IMR-90 (cell line): ENCODE measurements around the gene RAB26. TPM values are rescaled to one million over a fixed set of nuclear protein-coding genes. Genes with fewer than 3 reads are reported as not detected.
"Not testable (repeated sequence)": the region's sequence is repeated elsewhere in the genome, so short reads cannot be mapped to it uniquely, and the experiment has no call there.

Experiments
- ATAC-seq: fragments of 200-7000 bp; cut with Tn5 transposase; 2 replicates; pipeline ENCODE4 v1.9.1; 2020; ENCODE audit warnings: low read depth, mild to moderate bottlenecking, moderate library complexity
- BruUV-seq: library from RNA; stranded (reverse); fragments of 400-500 nt; replicated peaks from 2 replicates; lab custom pipeline; 2021; lab: Mats Ljungman, UMichigan
- CTCF ChIA-PET: fragments of 300-600 bp; formaldehyde crosslinking; extraction: SDS; loops from one replicate; lab custom pipeline; 2021; ENCODE audit warnings: antibody characterized with exemption; lab: Yijun Ruan, JAX
- POLR2A ChIA-PET: fragments of 300-600 bp; sonication (Branson Sonifier 250); formaldehyde crosslinking; loops from one replicate; lab custom pipeline; 2022; ENCODE audit warnings: antibody characterized with exemption; ENCODE audit not compliant: unreplicated experiment; lab: Charles Lee
- DNase-seq: peaks from one replicate; pipeline ENCODE4 v3.0.0; 2013
- H2AFZ ChIP-seq: replicated peaks from 2 replicates; pipeline ENCODE3; 2013; ENCODE audit warnings: low read length, mild to moderate bottlenecking; ENCODE audit not compliant: poor library complexity
- H2AK5ac ChIP-seq: 2 replicates; pipeline ENCODE4 v1.6.1; 2013; ENCODE audit warnings: low read depth, low read length, inconsistent platforms
- H2AK9ac ChIP-seq: replicated peaks from 2 replicates; pipeline ENCODE3; 2013; ENCODE audit warnings: mild to moderate bottlenecking, low read depth, low read length, moderate library complexity; ENCODE audit not compliant: poor library complexity
- H2BK120ac ChIP-seq: 2 replicates; pipeline ENCODE4 v1.6.1; 2013; ENCODE audit warnings: low read depth, low read length, inconsistent platforms
- H2BK15ac ChIP-seq: 3 replicates; pipeline ENCODE4 v1.6.1; 2013; ENCODE audit warnings: low read depth, low read length, inconsistent platforms
- H2BK20ac ChIP-seq: 2 replicates; pipeline ENCODE4 v1.6.1; 2013; ENCODE audit warnings: low read depth, mild to moderate bottlenecking, inconsistent platforms, low read length, moderate library complexity
- H2BK5ac ChIP-seq: 2 replicates; pipeline ENCODE4 v1.6.1; 2013; ENCODE audit warnings: mild to moderate bottlenecking, low read depth, low read length, inconsistent platforms; ENCODE audit not compliant: poor library complexity, severe bottlenecking
- H3K14ac ChIP-seq: replicated peaks from 2 replicates; pipeline ENCODE4 v1.6.1; 2013; ENCODE audit warnings: low read depth, low read length, inconsistent platforms
- H3K18ac ChIP-seq: 2 replicates; pipeline ENCODE4 v1.6.1; 2013; ENCODE audit warnings: low read depth, low read length, control low read depth
- H3K23ac ChIP-seq: 2 replicates; pipeline ENCODE4 v1.6.1; 2013; ENCODE audit warnings: low read depth, low read length, inconsistent platforms
- H3K27ac ChIP-seq: 2 replicates; pipeline ENCODE4 v1.5.1; 2013; ENCODE audit warnings: mild to moderate bottlenecking, control low read depth, low read length; ENCODE audit not compliant: insufficient read depth
- H3K27me3 ChIP-seq: 2 replicates; pipeline ENCODE4 v1.6.1; 2013; ENCODE audit warnings: low read length; ENCODE audit not compliant: control insufficient read depth, insufficient read depth
- H3K36me3 ChIP-seq: 2 replicates; pipeline ENCODE4 v1.6.1; 2013; ENCODE audit warnings: low read length, mixed read lengths; ENCODE audit not compliant: control insufficient read depth, insufficient read depth
- H3K4ac ChIP-seq: 2 replicates; pipeline ENCODE4 v1.6.1; 2013; ENCODE audit warnings: low read depth, low read length, inconsistent platforms
- H3K4me1 ChIP-seq: 2 replicates; pipeline ENCODE4 v1.6.1; 2013; ENCODE audit warnings: low read length, mixed read lengths; ENCODE audit not compliant: control insufficient read depth, insufficient read depth
- H3K4me2 ChIP-seq: 2 replicates; pipeline ENCODE4 v1.6.1; 2013; ENCODE audit warnings: low read depth, mild to moderate bottlenecking, control low read depth, low read length, moderate library complexity
- H3K4me3 ChIP-seq: 2 replicates; pipeline ENCODE4 v1.5.1; 2013; ENCODE audit warnings: low read depth, mild to moderate bottlenecking, control low read depth, low read length, moderate library complexity; ENCODE audit not compliant: insufficient read depth
- H3K56ac ChIP-seq: 2 replicates; pipeline ENCODE4 v1.6.1; 2013; ENCODE audit warnings: low read length, inconsistent platforms; ENCODE audit not compliant: insufficient read depth; ENCODE audit errors: extremely low read depth
- H3K79me1 ChIP-seq, 2 experiments: 2 replicates each; pipeline ENCODE4 v1.6.1; 2013; ENCODE audit warnings: low read length in 2 of 2, inconsistent platforms in 1 of 2, low read depth in 1 of 2
- H3K9ac ChIP-seq: 2 replicates; pipeline ENCODE4 v1.6.1; 2013; ENCODE audit warnings: low read depth, low read length, control low read depth
- H3K9me1 ChIP-seq: 2 replicates; pipeline ENCODE4 v1.6.1; 2013; ENCODE audit warnings: low read length, inconsistent platforms; ENCODE audit not compliant: insufficient read depth
- H3K9me3 ChIP-seq: 2 replicates; pipeline ENCODE4 v1.6.1; 2013; ENCODE audit warnings: low read length; ENCODE audit not compliant: control insufficient read depth, insufficient read depth
- H4K20me1 ChIP-seq: 2 replicates; pipeline ENCODE4 v1.6.1; 2013; ENCODE audit warnings: low read length, inconsistent platforms; ENCODE audit not compliant: insufficient read depth
- H4K5ac ChIP-seq: 2 replicates; pipeline ENCODE4 v1.6.1; 2013; ENCODE audit warnings: mild to moderate bottlenecking, low read depth, low read length, control low read depth
- H4K8ac ChIP-seq, 2 experiments: 2 replicates each; pipeline ENCODE4 v1.6.1; 2013; ENCODE audit warnings: low read depth in 2 of 2, low read length in 2 of 2, control low read depth in 1 of 2, inconsistent platforms in 1 of 2
- H4K91ac ChIP-seq: 2 replicates; pipeline ENCODE4 v1.6.1; 2013; ENCODE audit warnings: low read depth, low read length, inconsistent platforms; ENCODE audit not compliant: insufficient read depth
- FOS ChIP-seq: fragments of 150-350 bp; IDR thresholded peaks from 2 replicates; pipeline ENCODE4 v1.6.1; 2016; ENCODE audit warnings: low read depth, low read length
- WGBS, 2 experiments: methylation state at CpG; one replicate each; pipeline versions ENCODE4 v1.1.5 to v1.1.7; 2013; ENCODE audit warnings: missing lambda C conversion rate in 2 of 2; ENCODE audit not compliant: insufficient read length in 1 of 2; ENCODE audit errors: extremely low coverage in 2 of 2; 5-methylcytosine and 5-hydroxymethylcytosine counted together
- dilution Hi-C: fragments of 300-500 bp; cut with HindIII; formaldehyde crosslinking; loops from one replicate; pipeline ENCODE4 v1.14.3; 2018; ENCODE audit warnings: low sequenced_read_pairs; ENCODE audit not compliant: unreplicated experiment
- in situ Hi-C: fragments of 300-500 bp; cut with MboI; formaldehyde crosslinking; loops from 3 replicates; pipeline ENCODE4 v1.14.3; 2019; ENCODE audit warnings: low sequenced_read_pairs, inconsistent platforms, mixed read lengths
- intact Hi-C: fragments of 100-400 bp; cut with micrococcal nuclease; formaldehyde crosslinking; loops from 2 replicates; pipeline ENCODE4 v1.10.0; 2022
- polyA plus RNA-seq, 3 experiments: library from polyadenylated mRNA; depleted of rRNA; stranded (reverse); fragments of >200 nt; gene quantifications; 2 replicates each; pipeline ENCODE4 v1.2.3, GENCODE V29; 2012; ENCODE audit warnings: low replicate concordance in 1 of 3
- total RNA-seq: library from RNA; depleted of rRNA; stranded (reverse); fragments of >200 nt; gene quantifications from 2 replicates; pipeline ENCODE4 v1.2.3, GENCODE V29; 2012

Gene RAB26
- total and polyA plus RNA-seq, 2 of the 4 experiments (the other 2 are of a cell fraction): 1.1 to 4.5 TPM

- CTCF ChIA-PET, intact Hi-C loops, H3K27me3 ChIP-seq, H4K20me1 ChIP-seq, H2AK9ac ChIP-seq, POLR2A ChIA-PET, H3K23ac ChIP-seq, BruUV-seq, dilution Hi-C loops, H3K9ac ChIP-seq, H3K4me1 ChIP-seq, H3K9me3 ChIP-seq, H3K4me3 ChIP-seq, in situ Hi-C loops, H3K79me1 ChIP-seq, H3K56ac ChIP-seq, H3K9me1 ChIP-seq, H2AFZ ChIP-seq, H2BK15ac ChIP-seq, H3K4me2 ChIP-seq: not testable (repeated sequence)
- H3K18ac ChIP-seq: peak overlapping the region; percentile 14; the same call in 1 of the 2 replicates
- H2AK5ac ChIP-seq: peak overlapping the region; percentile 73
- no CpG with 5 or more reads among the region's 17 CpGs for WGBS, 2 experiments
- peak overlapping the region; percentile 22 for H2BK5ac ChIP-seq
- peak overlapping the region; percentile 32 for H4K91ac ChIP-seq
- H4K5ac ChIP-seq: peak overlapping the region; percentile 49; the same call in 1 of the 2 replicates
- 0 out of 2 replicates have a peak overlapping the region, but pooled peaks have one; percentile 69 for H3K14ac ChIP-seq
- peak overlapping the region; percentile 46; the same call in 1 of the 2 replicates for H3K4ac ChIP-seq
- peak overlapping the region; percentile 72; the same call in 1 of the 2 replicates for H2BK120ac ChIP-seq
- peak overlapping the region; percentile 72 for H3K27ac ChIP-seq
- peaks cover 52% of the 10 kb centered on the region for H3K36me3 ChIP-seq
- ATAC-seq: peak; percentile 67
- DNase-seq: peak; percentile 87
- H2BK20ac ChIP-seq: peak overlapping the region; percentile 69; the same call in 1 of the 2 replicates
- TF ChIP-seq FOS: peak; percentile 54; the same call in 1 of the 2 replicates
- peak overlapping the region in 1 of 2 experiments; percentile 67; a peak in 1 of 4 replicates for H4K8ac ChIP-seq
These were observed 41.2 kb upstream of the RAB26 start for GRCh38 chr16:2107121-2107790.

GRCh38 chr16:2107791-2108125 lies 40.7 kb upstream of the RAB26 start:
- H3K9me3 ChIP-seq, dilution Hi-C loops, H3K9ac ChIP-seq: not testable (repeated sequence)

More at GRCh38 chr16:2107791-2108125, 40.7 kb upstream of the RAB26 start:
- ATAC-seq, H4K20me1 ChIP-seq, H2BK15ac ChIP-seq, H2BK20ac ChIP-seq, H3K27me3 ChIP-seq, H3K4me1 ChIP-seq, POLR2A ChIA-PET, H3K56ac ChIP-seq, in situ Hi-C loops, H2AFZ ChIP-seq, DNase-seq, H3K23ac ChIP-seq, CTCF ChIA-PET, H3K18ac ChIP-seq, H3K14ac ChIP-seq, H4K5ac ChIP-seq, BruUV-seq, H3K9me1 ChIP-seq, H3K4me2 ChIP-seq, H2AK9ac ChIP-seq, intact Hi-C loops, H3K79me1 ChIP-seq, H3K4me3 ChIP-seq: not testable (repeated sequence)
- Histone ChIP-seq H4K8ac (peak overlapping the region in 1 of 2 experiments; percentile 67; a peak in 1 of 4 replicates), H3K27ac (peak overlapping the region; percentile 72), H2BK5ac (peak overlapping the region; percentile 22), H2BK120ac (peak overlapping the region; percentile 72; the same call in 1 of the 2 replicates), H3K36me3 (peaks cover 51% of the 10 kb centered on the region), H3K4ac (peak overlapping the region; percentile 46; the same call in 1 of the 2 replicates), H2AK5ac (0 out of 2 replicates have a peak overlapping the region, but pooled peaks have one; percentile 64), H4K91ac (peak overlapping the region; percentile 32; the same call in 1 of the 2 replicates)
- 90% methylated on average over 2 of the region's 23 CpGs; no CpG with 5 or more reads in 1 of the 2 experiments for WGBS, 2 experiments
